ENCODE data around the gene MB. TPM values are rescaled to one million over a fixed set of nuclear protein-coding genes. Genes with fewer than 3 reads are reported as not detected.
"Not testable (repeated sequence)": the region's sequence is repeated elsewhere in the genome, so short reads cannot be mapped to it uniquely, and the experiment has no call there.

MB gene
- total and polyA plus RNA-seq, 2 donors (not counting 1 experiment from before 2014, with no cell fraction given) = not detected

DNA sequence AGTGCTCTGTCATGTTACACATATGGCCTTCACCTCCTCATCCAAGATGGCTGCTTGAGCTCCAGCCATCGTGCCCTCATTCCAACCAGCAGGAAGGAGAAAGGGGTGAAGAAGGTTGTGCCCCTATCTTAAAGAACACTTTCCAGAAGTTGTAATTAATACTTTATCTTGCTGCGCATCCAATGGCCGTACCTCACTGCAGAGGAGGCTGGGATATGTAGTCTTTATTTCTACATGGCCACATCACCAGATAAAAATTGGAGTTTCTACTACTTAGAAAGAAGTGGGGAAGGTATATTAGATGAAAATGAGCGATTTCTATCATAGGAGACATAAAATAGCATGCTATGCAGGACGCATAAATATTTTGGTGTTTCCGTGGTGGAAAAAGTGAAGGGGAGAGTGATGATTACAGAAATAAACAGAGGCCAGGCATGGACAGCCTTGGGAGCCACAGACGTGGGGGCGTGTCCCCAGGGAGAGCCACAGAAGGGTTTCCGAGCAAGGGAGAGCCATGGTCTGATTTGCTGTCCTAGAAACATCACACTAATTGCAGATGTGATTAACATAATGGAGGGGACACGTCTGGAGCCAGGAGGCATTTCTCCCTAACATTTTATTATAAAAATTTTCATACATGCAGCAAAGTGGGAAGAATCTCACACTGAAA is 8.8 kb upstream of the MB start:
- Histone ChIP-seq H3K4me2 (replicated peaks; ENCODE audit: low read depth, low read length, poor library complexity, severe bottlenecking) (no peak overlapping the region), H3K36me3 (replicated peaks in 1 of 2; ENCODE audit: control extremely low read depth in 1 of 2, control insufficient read depth in 1 of 2, extremely low read depth in 1 of 2, insufficient read depth in 2 of 2, low read length in 1 of 2) (no peaks in the 10 kb centered on the region), H4K20me1 (ENCODE audit: control insufficient read depth, insufficient read depth, low read length, poor library complexity, severe bottlenecking) (no peaks in the 10 kb centered on the region), H3K79me2 (ENCODE audit: control insufficient read depth, insufficient read depth, low read length) (no peaks in the 10 kb centered on the region), H3K27me3 (replicated peaks in 1 of 4; ENCODE audit: control extremely low read depth in 1 of 4, control insufficient read depth in 3 of 4, insufficient read depth in 4 of 4, low read length in 3 of 4) (peaks cover 0 to 46% (median 24%) of the 10 kb centered on the region in 4 experiments), H2AFZ (ENCODE audit: insufficient read depth, low read depth, low read length, poor library complexity, severe bottlenecking) (no peak overlapping the region), H3K4me1 (ENCODE audit: control insufficient read depth in 2 of 2, insufficient read depth in 2 of 2, low read length in 2 of 2) (peaks cover 9 to 11% of the 10 kb centered on the region in 2 donors), H3K9ac (ENCODE audit: low read length) (no peak overlapping the region), H3K27ac (ENCODE audit: low read length in 2 of 2) (no peak overlapping the region), H3K4me3 (ENCODE audit: control extremely low read depth in 1 of 5, extremely low read depth in 1 of 5, insufficient read depth in 1 of 5, low read depth in 2 of 5, low read length in 4 of 5) (no peak overlapping the region), H3K9me3 (ENCODE audit: control extremely low read depth in 1 of 3, control insufficient read depth in 2 of 3, insufficient read depth in 1 of 3, low read length in 2 of 3) (peaks cover 0 to 6% (median 0%) of the 10 kb centered on the region in 3 donors)
- no peak for DNase-seq
- no peak for ATAC-seq (ENCODE audit: low read depth)
- ChIA-PET POLR2A (interaction anchor here (0.5 kb wide), 1 partner anchor 23 kb away, joined by 5 read pairs; no protein-coding TSS in a partner anchor), CTCF (interaction anchor here (0.7 to 1.5 kb wide), 3 partner anchors 9 to 319 kb away, joined by 3 to 5 read pairs (median 3); partner anchors contain the start of gene APOL6)
- WGBS (ENCODE audit: insufficient coverage) = 70% methylated on average over 5 of the region's 10 CpGs
- intact Hi-C loops (cut with micrococcal nuclease) = no loop called here
- H3K4me1 Mint-ChIP-seq = peaks cover 13% of the 10 kb centered on the region
- no peak overlapping the region for H3K27ac Mint-ChIP-seq
- no peak for TF ChIP-seq EZH2 (IDR thresholded peaks at IDR 0.05; ENCODE audit: borderline replicate concordance, insufficient read depth, low read depth, low read length, poor library complexity, severe bottlenecking)
- TF ChIP-seq, protein P1, sequence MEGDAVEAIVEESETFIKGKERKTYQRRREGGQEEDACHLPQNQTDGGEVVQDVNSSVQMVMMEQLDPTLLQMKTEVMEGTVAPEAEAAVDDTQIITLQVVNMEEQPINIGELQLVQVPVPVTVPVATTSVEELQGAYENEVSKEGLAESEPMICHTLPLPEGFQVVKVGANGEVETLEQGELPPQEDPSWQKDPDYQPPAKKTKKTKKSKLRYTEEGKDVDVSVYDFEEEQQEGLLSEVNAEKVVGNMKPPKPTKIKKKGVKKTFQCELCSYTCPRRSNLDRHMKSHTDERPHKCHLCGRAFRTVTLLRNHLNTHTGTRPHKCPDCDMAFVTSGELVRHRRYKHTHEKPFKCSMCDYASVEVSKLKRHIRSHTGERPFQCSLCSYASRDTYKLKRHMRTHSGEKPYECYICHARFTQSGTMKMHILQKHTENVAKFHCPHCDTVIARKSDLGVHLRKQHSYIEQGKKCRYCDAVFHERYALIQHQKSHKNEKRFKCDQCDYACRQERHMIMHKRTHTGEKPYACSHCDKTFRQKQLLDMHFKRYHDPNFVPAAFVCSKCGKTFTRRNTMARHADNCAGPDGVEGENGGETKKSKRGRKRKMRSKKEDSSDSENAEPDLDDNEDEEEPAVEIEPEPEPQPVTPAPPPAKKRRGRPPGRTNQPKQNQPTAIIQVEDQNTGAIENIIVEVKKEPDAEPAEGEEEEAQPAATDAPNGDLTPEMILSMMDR (IDR thresholded peaks at IDR 0.05) = no peak
- H3K27me3 Mint-ChIP-seq = peaks cover 53% of the 10 kb centered on the region
- H3K4me3 Mint-ChIP-seq = no peak overlapping the region
- H3K9me3 Mint-ChIP-seq (ENCODE audit: insufficient read depth) = no peaks in the 10 kb centered on the region

DNA sequence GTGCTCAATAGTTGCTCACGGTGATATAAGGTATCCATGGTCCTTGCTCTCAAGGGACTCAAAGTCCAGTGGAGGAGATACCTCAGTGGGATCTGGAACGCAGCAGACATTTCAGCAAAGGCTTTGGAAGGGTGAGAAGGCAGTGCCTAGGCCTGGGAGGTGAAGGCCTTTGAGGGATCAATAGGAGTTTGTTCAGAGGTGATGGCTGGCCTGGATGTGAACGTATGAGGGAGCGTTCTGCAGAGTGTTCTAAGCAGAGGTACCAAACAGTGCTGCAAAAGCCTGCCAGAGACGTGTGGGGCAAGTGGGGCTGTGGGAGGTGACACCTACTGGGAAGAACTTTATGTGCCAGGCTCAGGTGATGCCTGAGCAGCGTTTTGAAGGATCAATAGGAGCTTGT is 7.4 kb upstream of the MB start:
- Histone ChIP-seq H3K4me1 (ENCODE audit: control insufficient read depth in 2 of 2, insufficient read depth in 2 of 2, low read length in 2 of 2) (peaks cover 9 to 11% of the 10 kb centered on the region in 2 donors), H3K27ac (ENCODE audit: low read length in 2 of 2) (no peak overlapping the region), H3K27me3 (replicated peaks in 1 of 4; ENCODE audit: control extremely low read depth in 1 of 4, control insufficient read depth in 3 of 4, insufficient read depth in 4 of 4, low read length in 3 of 4) (peaks cover 0 to 47% (median 24%) of the 10 kb centered on the region in 4 experiments), H4K20me1 (ENCODE audit: control insufficient read depth, insufficient read depth, low read length, poor library complexity, severe bottlenecking) (no peaks in the 10 kb centered on the region), H3K9ac (ENCODE audit: low read length) (no peak overlapping the region), H2AFZ (ENCODE audit: insufficient read depth, low read depth, low read length, poor library complexity, severe bottlenecking) (no peak overlapping the region), H3K4me3 (ENCODE audit: control extremely low read depth in 1 of 5, extremely low read depth in 1 of 5, insufficient read depth in 1 of 5, low read depth in 2 of 5, low read length in 4 of 5) (no peak overlapping the region), H3K79me2 (ENCODE audit: control insufficient read depth, insufficient read depth, low read length) (no peaks in the 10 kb centered on the region), H3K9me3 (ENCODE audit: control extremely low read depth in 1 of 3, control insufficient read depth in 2 of 3, insufficient read depth in 1 of 3, low read length in 2 of 3) (peaks cover 0 to 6% (median 0%) of the 10 kb centered on the region in 3 donors), H3K36me3 (replicated peaks in 1 of 2; ENCODE audit: control extremely low read depth in 1 of 2, control insufficient read depth in 1 of 2, extremely low read depth in 1 of 2, insufficient read depth in 2 of 2, low read length in 1 of 2) (no peaks in the 10 kb centered on the region), H3K4me2 (replicated peaks; ENCODE audit: low read depth, low read length, poor library complexity, severe bottlenecking) (no peak overlapping the region)
- no peak for TF ChIP-seq EZH2 (IDR thresholded peaks at IDR 0.05; ENCODE audit: borderline replicate concordance, insufficient read depth, low read depth, low read length, poor library complexity, severe bottlenecking)
- TF ChIP-seq, protein P1 (IDR thresholded peaks at IDR 0.05) = no peak
- no peak for DNase-seq
- no peak overlapping the region for H3K4me3 Mint-ChIP-seq
- no peak overlapping the region for H3K27ac Mint-ChIP-seq
- peaks cover 9% of the 10 kb centered on the region for H3K4me1 Mint-ChIP-seq
- no peak for ATAC-seq (ENCODE audit: low read depth)
- intact Hi-C loops (cut with micrococcal nuclease) = loop anchor here (5.0 kb wide), 1 partner anchor 498 kb away; no protein-coding TSS in a partner anchor
- 88% methylated on average over 5 of the region's 6 CpGs for WGBS (ENCODE audit: insufficient coverage)
- ChIA-PET POLR2A (no interaction called here), CTCF (interaction anchor here (1.3 kb wide), 1 partner anchor 19 kb away, joined by 3 read pairs; no protein-coding TSS in a partner anchor)
- H3K27me3 Mint-ChIP-seq = peaks cover 46% of the 10 kb centered on the region
- no peaks in the 10 kb centered on the region for H3K9me3 Mint-ChIP-seq (ENCODE audit: insufficient read depth)

DNA sequence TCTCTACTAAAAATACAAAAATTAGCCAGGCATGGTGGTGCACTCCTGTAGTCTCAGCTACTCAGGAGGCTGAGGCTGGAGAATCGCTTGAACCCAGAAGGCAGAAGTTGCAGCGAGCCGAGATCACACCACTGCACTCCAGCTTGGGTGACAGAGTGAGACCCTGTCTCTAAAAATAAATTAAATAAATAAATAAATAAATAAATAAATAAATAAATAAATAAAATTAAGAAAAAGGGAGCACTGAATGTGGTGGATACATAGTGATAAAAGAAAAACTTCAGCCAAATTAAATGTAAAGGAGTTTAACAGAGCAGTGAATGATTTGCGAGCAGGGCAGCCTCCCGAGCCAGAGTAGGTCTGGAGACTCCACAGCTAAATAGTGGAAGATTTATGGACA is 6.8 kb upstream of the MB start:
- ATAC-seq (ENCODE audit: low read depth); H3K36me3 ChIP-seq (replicated peaks in 1 of 2; ENCODE audit: control extremely low read depth in 1 of 2, control insufficient read depth in 1 of 2, extremely low read depth in 1 of 2, insufficient read depth in 2 of 2, low read length in 1 of 2); H3K27ac Mint-ChIP-seq; H3K4me3 Mint-ChIP-seq; H3K4me3 ChIP-seq (ENCODE audit: control extremely low read depth in 1 of 5, extremely low read depth in 1 of 5, insufficient read depth in 1 of 5, low read depth in 2 of 5, low read length in 4 of 5); H3K9me3 Mint-ChIP-seq (ENCODE audit: insufficient read depth); H4K20me1 ChIP-seq (ENCODE audit: control insufficient read depth, insufficient read depth, low read length, poor library complexity, severe bottlenecking); DNase-seq; H3K27ac ChIP-seq (ENCODE audit: low read length in 2 of 2); H2AFZ ChIP-seq (ENCODE audit: insufficient read depth, low read depth, low read length, poor library complexity, severe bottlenecking); POLR2A ChIA-PET; H3K9ac ChIP-seq (ENCODE audit: low read length); H3K9me3 ChIP-seq (ENCODE audit: control extremely low read depth in 1 of 3, control insufficient read depth in 2 of 3, insufficient read depth in 1 of 3, low read length in 2 of 3); H3K4me2 ChIP-seq (replicated peaks; ENCODE audit: low read depth, low read length, poor library complexity, severe bottlenecking); H3K4me1 Mint-ChIP-seq; H3K79me2 ChIP-seq (ENCODE audit: control insufficient read depth, insufficient read depth, low read length): not testable (repeated sequence)
- intact Hi-C loops (cut with micrococcal nuclease) = loop anchor here (1.0 to 5.0 kb wide), 2 partner anchors 41 to 498 kb away; no protein-coding TSS in a partner anchor
- H3K4me1 ChIP-seq (ENCODE audit: control insufficient read depth in 2 of 2, insufficient read depth in 2 of 2, low read length in 2 of 2) = peaks cover 9 to 11% of the 10 kb centered on the region in 2 donors
- peaks cover 42% of the 10 kb centered on the region for H3K27me3 Mint-ChIP-seq
- H3K27me3 ChIP-seq (replicated peaks in 1 of 4; ENCODE audit: control extremely low read depth in 1 of 4, control insufficient read depth in 3 of 4, insufficient read depth in 4 of 4, low read length in 3 of 4) = peaks cover 0 to 43% (median 24%) of the 10 kb centered on the region in 4 experiments
- WGBS (ENCODE audit: insufficient coverage) = 94% methylated on average over 2 of the region's 5 CpGs
- CTCF ChIA-PET = interaction anchor here (1.3 kb wide), 1 partner anchor 20 kb away, joined by 3 read pairs; no protein-coding TSS in a partner anchor
